HepG2 (cell line): ENCODE measurements around the gene MST1. TPM values are rescaled to one million over a fixed set of nuclear protein-coding genes. Genes with fewer than 3 reads are reported as not detected.
A peak's percentile ranks its signal among the peaks of the same experiment; 100 is the strongest.

Source experiments
- CREM ChIP-seq, 2 experiments: sonication (generic) in 1 of 2; formaldehyde crosslinking in 1 of 2; IDR thresholded peaks; 2 replicates each; pipeline versions ENCODE4 v1.4.0 to v1.6.1; 2016 to 2020; ENCODE audit warnings: antibody characterized with exemption in 1 of 2, mild to moderate bottlenecking in 1 of 2, missing genetic modification reagents in 1 of 2
- DZIP1 ChIP-seq: sonication (generic); formaldehyde crosslinking; IDR thresholded peaks from 2 replicates; pipeline ENCODE4 v1.5.0; 2020; ENCODE audit warnings: mild to moderate bottlenecking, missing genetic modification reagents
- EZH2 ChIP-seq: conservative IDR thresholded peaks from 2 replicates; pipeline ENCODE4 v1.6.1; 2012; ENCODE audit warnings: mild to moderate bottlenecking, low read depth, low read length, moderate library complexity
- LBX2 ChIP-seq: sonication (generic); formaldehyde crosslinking; IDR thresholded peaks from 2 replicates; pipeline ENCODE4 v1.5.0; 2020; ENCODE audit warnings: missing genetic modification reagents, mild to moderate bottlenecking, borderline replicate concordance
- NFAT5 ChIP-seq: sonication (generic); formaldehyde crosslinking; IDR thresholded peaks from 2 replicates; pipeline ENCODE4 v1.4.0; 2020; ENCODE audit warnings: missing genetic modification reagents
- TOE1 ChIP-seq: sonication (generic); formaldehyde crosslinking; IDR thresholded peaks from 2 replicates; pipeline ENCODE4 v1.4.0; 2020; ENCODE audit warnings: mild to moderate bottlenecking, missing genetic modification reagents
- ZNF121 ChIP-seq: sonication (generic); formaldehyde crosslinking; IDR thresholded peaks from 2 replicates; pipeline ENCODE4 v1.5.0; 2020; ENCODE audit warnings: mild to moderate bottlenecking, missing genetic modification reagents
- ZNF124 ChIP-seq: sonication (generic); formaldehyde crosslinking; IDR thresholded peaks from 2 replicates; pipeline ENCODE4 v1.4.0; 2020; ENCODE audit warnings: missing genetic modification reagents
- ZNF180 ChIP-seq: sonication (generic); formaldehyde crosslinking; IDR thresholded peaks from 2 replicates; pipeline ENCODE4 v1.4.0; 2020; ENCODE audit warnings: low read depth, missing genetic modification reagents, borderline replicate concordance
- ZNF260 ChIP-seq: sonication (generic); formaldehyde crosslinking; IDR thresholded peaks from 2 replicates; pipeline ENCODE4 v1.4.0; 2020; ENCODE audit warnings: missing genetic modification reagents, low read depth, mild to moderate bottlenecking, borderline replicate concordance
- ZNF569 ChIP-seq: sonication (generic); formaldehyde crosslinking; IDR thresholded peaks from 2 replicates; pipeline ENCODE4 v1.5.0; 2020; ENCODE audit warnings: mild to moderate bottlenecking, missing genetic modification reagents, moderate library complexity, borderline replicate concordance
- ZNF660 ChIP-seq: sonication (generic); formaldehyde crosslinking; IDR thresholded peaks from 2 replicates; pipeline ENCODE4 v1.5.1; 2020; ENCODE audit warnings: mild to moderate bottlenecking, low read depth, missing genetic modification reagents, borderline replicate concordance
- polyA plus RNA-seq, 8 experiments: library from polyadenylated mRNA; depleted of rRNA in 3 of 8; stranded (reverse) in 7 of 8; unstranded in 1 of 8; fragments of >200 nt; fragmentation: Illumina TruSeq in 4 of 8; extraction: Trizol in 4 of 8; gene quantifications; 2 replicates each; pipeline versions ENCODE4 v1.2.1 to v1.2.3, GENCODE V29; 2011 to 2016; ENCODE audit warnings: low read depth in 4 of 8, missing spikeins in 1 of 8, mixed read lengths in 1 of 8; ENCODE audit not compliant: insufficient read depth in 1 of 8
- total RNA-seq, 5 experiments: library from RNA; depleted of rRNA; stranded (reverse); fragments of >200 nt; fragmentation: Illumina TruSeq; extraction: Trizol; gene quantifications; 2 replicates each; pipeline ENCODE4 v1.2.3, GENCODE V29; 2016; ENCODE audit warnings: low read depth in 1 of 5
- TF ChIP-seq, protein P1 (sequence below): sonication (generic); formaldehyde crosslinking; IDR thresholded peaks from 2 replicates; pipeline ENCODE4 v1.4.0; 2020; ENCODE audit warnings: missing genetic modification reagents
- TF ChIP-seq, protein P2 (sequence below): sonication (generic); formaldehyde crosslinking; IDR thresholded peaks from 2 replicates; pipeline ENCODE4 v1.8.1; 2023; ENCODE audit warnings: mild to moderate bottlenecking, inconsistent platforms, moderate library complexity, missing genetic modification reagents, borderline replicate concordance
- TF ChIP-seq, protein P3 (sequence below): sonication (generic); formaldehyde crosslinking; IDR thresholded peaks from 2 replicates; pipeline ENCODE4 v1.8.1; 2023; ENCODE audit warnings: mild to moderate bottlenecking, missing genetic modification reagents, borderline replicate concordance

MST1 gene
- total and polyA plus RNA-seq, 2 of the 13 experiments (the other 11 are each of a cell fraction or from before 2014, with no cell fraction given) = 189 to 452 TPM

GRCh38 chr3:49665822-49666519, 23.3 kb downstream of the MST1 start (continued):
- TF ChIP-seq CREM (IDR thresholded peaks at IDR 0.05) = 0 out of 2 replicates have a peak, but pooled peaks have one; percentile 16
- TF ChIP-seq CREM (CRISPR knock-in tag; IDR thresholded peaks at IDR 0.05) = no peak
- no peak for TF ChIP-seq LBX2 (CRISPR knock-in tag)
- TF ChIP-seq TOE1 (CRISPR knock-in tag) = no peak
- TF ChIP-seq, protein P1, sequence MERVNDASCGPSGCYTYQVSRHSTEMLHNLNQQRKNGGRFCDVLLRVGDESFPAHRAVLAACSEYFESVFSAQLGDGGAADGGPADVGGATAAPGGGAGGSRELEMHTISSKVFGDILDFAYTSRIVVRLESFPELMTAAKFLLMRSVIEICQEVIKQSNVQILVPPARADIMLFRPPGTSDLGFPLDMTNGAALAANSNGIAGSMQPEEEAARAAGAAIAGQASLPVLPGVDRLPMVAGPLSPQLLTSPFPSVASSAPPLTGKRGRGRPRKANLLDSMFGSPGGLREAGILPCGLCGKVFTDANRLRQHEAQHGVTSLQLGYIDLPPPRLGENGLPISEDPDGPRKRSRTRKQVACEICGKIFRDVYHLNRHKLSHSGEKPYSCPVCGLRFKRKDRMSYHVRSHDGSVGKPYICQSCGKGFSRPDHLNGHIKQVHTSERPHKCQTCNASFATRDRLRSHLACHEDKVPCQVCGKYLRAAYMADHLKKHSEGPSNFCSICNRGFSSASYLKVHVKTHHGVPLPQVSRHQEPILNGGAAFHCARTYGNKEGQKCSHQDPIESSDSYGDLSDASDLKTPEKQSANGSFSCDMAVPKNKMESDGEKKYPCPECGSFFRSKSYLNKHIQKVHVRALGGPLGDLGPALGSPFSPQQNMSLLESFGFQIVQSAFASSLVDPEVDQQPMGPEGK (CRISPR knock-in tag) = peak; percentile 18; the same call in 1 of the 2 replicates
- TF ChIP-seq ZNF260 = no peak
- TF ChIP-seq ZNF121 (CRISPR knock-in tag) = no peak
- no peak for TF ChIP-seq DZIP1 (CRISPR knock-in tag)
- TF ChIP-seq ZNF569 (CRISPR knock-in tag) = no peak
- TF ChIP-seq, protein P2, sequence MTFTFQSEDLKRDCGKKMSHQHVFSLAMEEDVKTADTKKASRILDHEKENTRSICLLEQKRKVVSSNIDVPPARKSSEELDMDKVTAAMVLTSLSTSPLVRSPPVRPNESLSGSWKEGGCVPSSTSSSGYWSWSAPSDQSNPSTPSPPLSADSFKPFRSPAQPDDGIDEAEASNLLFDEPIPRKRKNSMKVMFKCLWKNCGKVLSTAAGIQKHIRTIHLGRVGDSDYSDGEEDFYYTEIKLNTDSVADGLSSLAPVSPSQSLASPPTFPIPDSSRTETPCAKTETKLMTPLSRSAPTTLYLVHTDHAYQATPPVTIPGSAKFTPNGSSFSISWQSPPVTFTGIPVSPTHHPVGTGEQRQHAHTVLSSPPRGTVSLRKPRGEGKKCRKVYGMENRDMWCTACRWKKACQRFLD (CRISPR knock-in tag) = no peak
- no peak for TF ChIP-seq ZNF180 (CRISPR knock-in tag)
- no peak for TF ChIP-seq ZNF124 (CRISPR knock-in tag)
- TF ChIP-seq ZNF660 (CRISPR knock-in tag) = no peak
- TF ChIP-seq EZH2 = no peak
- TF ChIP-seq, protein P3, sequence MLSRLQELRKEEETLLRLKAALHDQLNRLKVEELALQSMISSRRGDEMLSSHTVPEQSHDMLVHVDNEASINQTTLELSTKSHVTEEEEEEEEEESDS (CRISPR knock-in tag) = no peak
- no peak for TF ChIP-seq NFAT5 (CRISPR knock-in tag)
